GM12873 (cell line): Measurements from ENCODE around the gene SMNDC1.

Experiments
- TF ChIP-seq, protein P1 (sequence below): IDR thresholded peaks from 2 replicates; pipeline ENCODE4 v1.5.1; 2012; ENCODE audit warnings: low read depth, mild to moderate bottlenecking, moderate library complexity, low read length, control low read depth; ENCODE audit not compliant: insufficient read depth; ENCODE audit errors: missing control alignments

The SMNDC1 gene

DNA sequence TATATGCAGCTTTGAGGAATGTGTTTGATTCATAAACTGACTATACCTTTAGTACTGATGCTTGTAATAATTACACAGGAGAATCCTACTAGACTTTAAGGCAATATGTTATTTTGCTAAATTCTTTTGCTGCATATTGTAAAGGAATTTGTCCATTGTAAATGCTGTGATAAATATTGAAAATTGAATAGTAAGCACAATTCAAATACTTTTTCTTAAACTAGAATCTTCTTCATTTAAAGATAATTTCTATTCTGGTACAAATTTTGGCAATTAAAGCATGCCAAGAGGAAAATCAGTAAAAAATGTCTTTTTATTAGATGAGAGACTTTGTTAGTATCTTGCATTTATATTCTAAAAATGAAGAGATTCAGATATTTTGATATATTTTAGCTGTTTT is 45.4 kb downstream of the SMNDC1 start:
- TF ChIP-seq, protein P1, sequence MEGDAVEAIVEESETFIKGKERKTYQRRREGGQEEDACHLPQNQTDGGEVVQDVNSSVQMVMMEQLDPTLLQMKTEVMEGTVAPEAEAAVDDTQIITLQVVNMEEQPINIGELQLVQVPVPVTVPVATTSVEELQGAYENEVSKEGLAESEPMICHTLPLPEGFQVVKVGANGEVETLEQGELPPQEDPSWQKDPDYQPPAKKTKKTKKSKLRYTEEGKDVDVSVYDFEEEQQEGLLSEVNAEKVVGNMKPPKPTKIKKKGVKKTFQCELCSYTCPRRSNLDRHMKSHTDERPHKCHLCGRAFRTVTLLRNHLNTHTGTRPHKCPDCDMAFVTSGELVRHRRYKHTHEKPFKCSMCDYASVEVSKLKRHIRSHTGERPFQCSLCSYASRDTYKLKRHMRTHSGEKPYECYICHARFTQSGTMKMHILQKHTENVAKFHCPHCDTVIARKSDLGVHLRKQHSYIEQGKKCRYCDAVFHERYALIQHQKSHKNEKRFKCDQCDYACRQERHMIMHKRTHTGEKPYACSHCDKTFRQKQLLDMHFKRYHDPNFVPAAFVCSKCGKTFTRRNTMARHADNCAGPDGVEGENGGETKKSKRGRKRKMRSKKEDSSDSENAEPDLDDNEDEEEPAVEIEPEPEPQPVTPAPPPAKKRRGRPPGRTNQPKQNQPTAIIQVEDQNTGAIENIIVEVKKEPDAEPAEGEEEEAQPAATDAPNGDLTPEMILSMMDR = no peak

DNA sequence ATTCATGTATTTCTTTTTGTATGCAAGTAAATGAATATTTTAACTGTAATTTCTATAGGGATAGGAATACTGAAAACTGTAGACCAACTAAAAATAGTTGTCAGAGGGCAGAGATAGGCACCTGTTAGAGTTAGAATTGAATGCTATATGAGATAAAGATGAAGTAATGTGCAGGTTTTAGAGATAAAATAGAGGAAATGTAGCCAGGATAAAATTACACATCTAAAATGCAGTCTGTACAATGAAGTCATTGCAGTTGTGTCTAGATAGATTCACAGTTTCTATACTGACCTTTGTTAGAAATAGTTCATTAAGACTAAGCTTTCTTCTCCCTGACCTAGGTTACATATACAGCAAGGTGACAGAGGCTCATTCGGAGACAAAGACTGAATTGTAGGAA is 46.2 kb downstream of the SMNDC1 start:
- TF ChIP-seq, protein P1 = no peak

DNA sequence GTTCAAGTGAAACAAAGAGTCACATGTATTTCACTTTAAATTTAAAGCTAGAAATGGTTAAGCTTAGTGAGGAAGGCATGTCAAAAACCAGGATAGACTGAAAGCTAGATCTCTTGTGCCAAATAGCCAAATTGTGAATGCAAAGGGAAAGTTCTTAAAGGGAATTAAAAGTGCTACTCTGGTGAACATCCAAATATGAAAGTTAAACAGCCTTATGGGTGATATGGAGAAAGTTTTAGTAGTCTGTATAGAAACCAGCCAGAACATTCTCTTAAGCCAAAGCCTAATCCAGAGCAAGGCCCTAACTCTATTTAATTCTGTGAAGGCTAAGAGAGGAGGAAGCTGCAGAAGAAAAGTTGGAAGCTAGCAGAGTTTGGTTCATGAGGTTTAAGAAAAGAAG is 50.3 kb downstream of the SMNDC1 start:
- TF ChIP-seq, protein P1 = no peak

DNA sequence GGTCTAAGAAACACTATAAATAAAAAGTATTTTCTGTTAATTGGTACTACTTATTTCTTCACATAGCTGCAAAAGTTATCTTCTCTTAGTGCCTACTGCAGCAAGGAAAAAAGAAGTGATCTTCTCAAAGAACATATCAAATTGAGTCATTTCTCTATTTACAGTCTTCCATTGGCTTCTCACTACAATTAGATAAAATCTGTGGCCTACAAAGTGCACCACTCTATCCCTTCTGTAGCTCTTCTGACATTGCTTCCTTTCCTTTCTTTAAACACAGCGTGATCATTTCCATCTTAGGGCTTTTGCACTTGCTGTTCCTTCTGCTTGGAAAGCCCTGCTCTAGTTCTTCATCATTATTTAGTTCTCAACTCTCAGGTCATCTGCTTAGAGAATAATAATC is 52.6 kb downstream of the SMNDC1 start:
- TF ChIP-seq, protein P1 = no peak

DNA sequence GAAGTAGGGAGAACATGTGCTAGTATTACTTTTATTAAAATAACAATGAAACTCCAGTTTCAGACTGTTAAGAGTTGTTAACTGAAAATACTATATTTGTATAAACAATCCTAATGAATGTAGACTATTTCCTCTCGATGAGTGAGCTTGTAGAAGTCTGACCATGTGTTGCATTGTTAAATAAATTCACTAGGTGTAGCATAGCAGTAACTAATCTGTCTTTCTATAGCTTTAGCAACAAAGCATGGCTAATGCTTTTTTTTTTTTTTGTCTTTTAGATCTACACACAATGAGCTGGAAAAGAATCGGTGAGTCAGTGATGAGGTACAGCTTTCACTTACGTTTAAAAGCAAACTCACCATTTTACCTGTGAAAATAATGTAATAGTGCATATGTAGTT is 60.2 kb downstream of the SMNDC1 start:
- TF ChIP-seq, protein P1 = no peak

DNA sequence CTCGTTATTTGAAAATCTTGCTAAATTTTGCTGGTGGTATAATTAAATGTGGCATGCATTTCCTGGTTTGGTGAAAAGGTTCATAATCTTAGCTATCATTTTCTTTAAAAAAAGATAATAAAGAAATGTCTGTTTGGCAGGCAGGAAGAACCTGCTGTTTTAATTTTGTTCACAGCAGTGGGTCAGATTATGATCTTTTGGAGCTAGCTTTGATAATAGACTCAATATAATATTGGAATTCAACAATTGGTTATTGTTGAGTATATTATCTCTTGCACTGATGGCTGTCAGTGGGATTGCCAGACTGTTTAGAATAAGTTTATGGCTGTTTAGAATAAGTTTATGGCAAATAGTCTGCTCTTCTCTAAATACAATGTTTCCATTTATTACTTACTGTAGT is 62.2 kb downstream of the SMNDC1 start:
- TF ChIP-seq, protein P1 = no peak

DNA sequence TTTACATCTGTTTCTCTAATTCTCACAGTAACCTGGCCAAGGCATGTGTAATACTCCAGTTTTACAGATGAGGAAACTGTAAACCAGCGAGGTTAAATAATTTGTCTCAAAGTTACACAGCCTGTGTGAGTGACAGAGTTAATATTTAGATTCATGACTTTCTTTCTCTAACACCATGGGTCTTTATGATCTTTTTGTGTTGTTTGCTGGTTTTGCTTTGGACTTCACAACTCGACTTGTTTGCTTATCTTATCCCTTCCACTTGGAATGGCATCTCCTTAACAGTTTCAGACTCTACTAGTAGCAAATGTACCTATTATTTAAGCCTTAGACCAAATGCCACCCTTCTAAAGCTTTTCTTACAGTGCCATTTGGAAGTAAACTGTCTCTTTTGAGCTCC is 62.9 kb downstream of the SMNDC1 start:
- TF ChIP-seq, protein P1 = no peak

DNA sequence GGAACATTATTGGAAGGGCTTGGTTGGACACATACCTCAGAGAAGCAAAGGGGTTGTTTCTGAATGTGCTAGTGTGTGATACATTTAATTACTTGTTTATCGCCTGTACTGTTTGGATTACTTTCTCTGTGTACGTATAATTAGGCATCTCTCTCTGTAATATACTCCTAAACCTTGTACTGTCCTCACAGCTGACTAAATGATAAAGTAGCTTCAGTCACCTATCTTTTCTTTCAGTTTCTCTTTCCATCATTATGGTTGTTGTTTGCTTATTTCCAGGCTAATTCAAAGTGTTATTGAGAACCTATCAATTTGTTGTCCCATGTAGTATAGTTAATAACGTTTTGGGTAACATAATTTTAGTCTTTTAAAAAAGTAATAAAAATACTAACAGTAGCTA is 63.3 kb downstream of the SMNDC1 start:
- TF ChIP-seq, protein P1 = no peak
